ENCODE results near the gene PTPRO. TPM values are rescaled to one million over a fixed set of nuclear protein-coding genes. Genes with fewer than 3 reads are reported as not detected.

The PTPRO gene
- total RNA-seq, 1 donor, result under 0.01 TPM

GRCh38 chr12:15561396-15561795 lies 239.1 kb downstream of the PTPRO start:
- no peak for DNase-seq (ENCODE audit: low read depth)
- TF ChIP-seq CTCF (IDR thresholded peaks at IDR 0.05; ENCODE audit: insufficient read depth, low read depth, low read length), result no peak
- no peak overlapping the region for H3K4me3 ChIP-seq (ENCODE audit: low read depth, low read length)

- TF ChIP-seq CTCF (IDR thresholded peaks at IDR 0.05; ENCODE audit: insufficient read depth, low read depth, low read length), result no peak
- H3K4me3 ChIP-seq (ENCODE audit: low read depth, low read length), result no peak overlapping the region
- no peak for DNase-seq (ENCODE audit: low read depth)
Measured at GRCh38 chr12:15562263-15562662, 240.0 kb downstream of the PTPRO start.

DNA sequence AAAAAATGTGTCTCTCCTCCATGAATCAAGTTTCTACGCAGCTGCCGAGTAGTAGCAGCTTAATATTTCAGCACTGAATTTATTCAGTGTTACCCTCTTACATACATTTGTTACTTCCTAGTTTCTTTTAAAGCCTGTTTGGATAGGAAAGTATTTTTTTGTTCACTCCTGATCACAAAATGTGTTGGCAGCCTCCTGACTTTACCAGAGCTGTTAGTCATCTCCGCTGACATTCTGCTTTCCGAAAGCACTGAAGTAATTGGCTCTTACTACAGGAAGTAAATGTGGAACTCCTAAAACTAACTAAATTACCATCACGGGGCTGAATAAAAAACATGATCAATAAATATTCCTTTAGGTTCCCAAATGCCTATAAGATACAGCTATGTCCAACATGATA lies 241.4 kb downstream of the PTPRO start:
- peak; percentile 54 for DNase-seq (ENCODE audit: low read depth)
- no peak for TF ChIP-seq CTCF (IDR thresholded peaks at IDR 0.05; ENCODE audit: insufficient read depth, low read depth, low read length)
- H3K4me3 ChIP-seq (ENCODE audit: low read depth, low read length), result no peak overlapping the region

- H3K4me3 ChIP-seq (ENCODE audit: low read depth, low read length), result no peak overlapping the region
- TF ChIP-seq CTCF (IDR thresholded peaks at IDR 0.05; ENCODE audit: insufficient read depth, low read depth, low read length), result no peak
- no peak for DNase-seq (ENCODE audit: low read depth)
Measured at GRCh38 chr12:15574353-15574752, 252.0 kb downstream of the PTPRO start.

- no peak for TF ChIP-seq CTCF (IDR thresholded peaks at IDR 0.05; ENCODE audit: insufficient read depth, low read depth, low read length)
- no peak overlapping the region for H3K4me3 ChIP-seq (ENCODE audit: low read depth, low read length)
- no peak for DNase-seq (ENCODE audit: low read depth)
Measured at GRCh38 chr12:15575671-15576541, 253.6 kb downstream of the PTPRO start.

GRCh38 chr12:15580431-15580830 lies 258.1 kb downstream of the PTPRO start:
- DNase-seq (ENCODE audit: low read depth), result no peak
- peak; percentile 12 for TF ChIP-seq CTCF (IDR thresholded peaks at IDR 0.05; ENCODE audit: insufficient read depth, low read depth, low read length)
- H3K4me3 ChIP-seq (ENCODE audit: low read depth, low read length), result no peak overlapping the region

Data from fibroblast of villous mesenchyme (primary cell).